Brain microvascular endothelial cell (primary cell): ENCODE results near the gene KIAA2012.
A peak's percentile ranks its signal among the peaks of the same experiment; 100 is the strongest.

Source experiments
- DNase-seq: peaks from one replicate; pipeline ENCODE4 v3.0.0-alpha.2; 2020
- H3K27ac ChIP-seq: fragments of 250-450 bp; sonication (Bioruptor Pico); 2 replicates; pipeline ENCODE4 v1.5.1; 2020; ENCODE audit warnings: mild to moderate bottlenecking, moderate library complexity
- H3K27me3 ChIP-seq: fragments of 250-450 bp; sonication (Bioruptor Pico); replicated peaks from 2 replicates; pipeline ENCODE4 v1.5.1; 2020; ENCODE audit warnings: mild to moderate bottlenecking
- H3K36me3 ChIP-seq: fragments of 250-450 bp; sonication (Bioruptor Pico); replicated peaks from 2 replicates; pipeline ENCODE4 v1.5.1; 2020; ENCODE audit warnings: mild to moderate bottlenecking
- H3K4me3 ChIP-seq: 2 replicates; pipeline ENCODE4 v1.5.1; 2011; ENCODE audit warnings: low read depth, mild to moderate bottlenecking, control low read depth, low read length, moderate library complexity
- CTCF ChIP-seq: IDR thresholded peaks from 2 replicates; pipeline ENCODE4 v1.5.1; 2011; ENCODE audit warnings: low read depth, mild to moderate bottlenecking, moderate library complexity, low read length, control low read depth, inconsistent platforms; ENCODE audit errors: missing control alignments
- in situ Hi-C: cut with HindIII; loops from 2 replicates; pipeline ENCODE4 v1.10.0; 2017; ENCODE audit warnings: low sequenced_read_pairs, low pct_ligation_motif_present

The KIAA2012 gene

GRCh38 chr2:202100176-202100575, 27.1 kb downstream of the KIAA2012 start:
- no peak for TF ChIP-seq CTCF
- DNase-seq: no peak

GRCh38 chr2:202101026-202101579, 28.0 kb downstream of the KIAA2012 start:
- Histone ChIP-seq H3K36me3 (no peaks in the 10 kb centered on the region), H3K27me3 (no peaks in the 10 kb centered on the region), H3K27ac (no peak overlapping the region), H3K4me3 (no peak overlapping the region)
- DNase-seq: no peak
- no peak for TF ChIP-seq CTCF
- in situ Hi-C loops: no loop called here

More at GRCh38 chr2:202100176-202100575, 27.1 kb downstream of the KIAA2012 start:
- no peak overlapping the region for H3K27ac ChIP-seq
- H3K27me3 ChIP-seq: no peaks in the 10 kb centered on the region
- H3K4me3 ChIP-seq: no peak overlapping the region
- in situ Hi-C loops: no loop called here
- H3K36me3 ChIP-seq: no peaks in the 10 kb centered on the region

- Histone ChIP-seq H3K27ac (no peak overlapping the region), H3K36me3 (no peaks in the 10 kb centered on the region), H3K27me3 (no peaks in the 10 kb centered on the region), H3K4me3 (no peak overlapping the region)
- no peak for TF ChIP-seq CTCF
- in situ Hi-C loops: no loop called here
- no peak for DNase-seq
These were observed 29.5 kb downstream of the KIAA2012 start for GRCh38 chr2:202102425-202103000.

- no peak overlapping the region for H3K27ac ChIP-seq
- peak; percentile 65 for DNase-seq
- no peaks in the 10 kb centered on the region for H3K36me3 ChIP-seq
- peak; percentile 96 for TF ChIP-seq CTCF
- no peaks in the 10 kb centered on the region for H3K27me3 ChIP-seq
- no peak overlapping the region for H3K4me3 ChIP-seq
- in situ Hi-C loops: no loop called here
These were observed 31.3 kb downstream of the KIAA2012 start for GRCh38 chr2:202104286-202104870.

- DNase-seq: no peak
- in situ Hi-C loops: no loop called here
- Histone ChIP-seq H3K27me3 (no peaks in the 10 kb centered on the region), H3K27ac (no peak overlapping the region), H3K4me3 (no peak overlapping the region), H3K36me3 (no peaks in the 10 kb centered on the region)
- TF ChIP-seq CTCF: no peak
These were observed 32.0 kb downstream of the KIAA2012 start for GRCh38 chr2:202105025-202105424.
